Prostate gland (tissue), 2 donors: ENCODE results near the gene NRXN2. TPM values are rescaled to one million over a fixed set of nuclear protein-coding genes. Genes with fewer than 3 reads are reported as not detected.
"Not testable (repeated sequence)": the region's sequence is repeated elsewhere in the genome, so short reads cannot be mapped to it uniquely, and the experiment has no call there.

Source experiments
- DNase-seq: peaks from one replicate; pipeline ENCODE4 v3.0.0-alpha.2; 2019; ENCODE audit warnings: low spot score
- H3K27ac ChIP-seq, 2 donors: fragments of 200-600 bp; sonication (generic); 2 replicates each; pipeline ENCODE4 v1.5.1; 2017 to 2019
- H3K27me3 ChIP-seq: fragments of 200-600 bp; sonication (generic); replicated peaks from 2 replicates; pipeline ENCODE4 v1.5.1; 2019; ENCODE audit not compliant: insufficient read depth
- H3K36me3 ChIP-seq, 2 donors: fragments of 200-600 bp; sonication (generic); 1 replicate in 1 of 2; 2 replicates in 1 of 2; pipeline versions ENCODE4 v1.5.1 to v1.8.1; 2017 to 2019
- H3K4me1 ChIP-seq: fragments of 200-600 bp; sonication (generic); replicated peaks from 2 replicates; pipeline ENCODE4 v1.5.1; 2019
- H3K4me3 ChIP-seq, 2 donors: fragments of 200-600 bp; sonication (generic); 2 replicates each; pipeline ENCODE4 v1.5.1; 2017 to 2019
- H3K9me3 ChIP-seq: fragments of 200-600 bp; sonication (generic); 2 replicates; pipeline ENCODE4 v1.5.1; 2017
- POLR2A ChIP-seq: fragments of 450-650 bp; IDR thresholded peaks from one replicate; pipeline ENCODE4 v1.6.1; 2016; ENCODE audit warnings: antibody characterized with exemption, mild to moderate bottlenecking
- POLR2AphosphoS5 ChIP-seq: sonication (generic); formaldehyde crosslinking; IDR thresholded peaks from one replicate; pipeline ENCODE4 v1.6.1; 2017; ENCODE audit warnings: antibody characterized with exemption
- WGBS: methylation state at CpG from one replicate; pipeline ENCODE4 v1.1.5; 2018; 5-methylcytosine and 5-hydroxymethylcytosine counted together
- intact Hi-C: fragments of 100-400 bp; cut with DNase I; formaldehyde crosslinking; loops from one replicate; pipeline ENCODE4 v1.14.2; 2022
- total RNA-seq, 2 donors: library from RNA; depleted of rRNA; stranded (reverse); fragments of >200 nt; gene quantifications; one replicate each; pipeline ENCODE4 v1.1.0, GENCODE V29; 2016
- TF ChIP-seq, protein P1 (sequence below), 4 experiments: fragments of 200-600 bp in 2 of 4; fragments of 450-650 bp in 2 of 4; sonication (generic) in 2 of 4; IDR thresholded peaks; 1 replicate in 3 of 4; 2 replicates in 1 of 4; pipeline ENCODE4 v1.5.1; 2016 to 2019; ENCODE audit warnings: antibody characterized with exemption in 4 of 4, mild to moderate bottlenecking in 2 of 4, moderate library complexity in 2 of 4

NRXN2 gene
- total RNA-seq, 2 donors from 2014 or later: 0.46 to 26.8 TPM

DNA sequence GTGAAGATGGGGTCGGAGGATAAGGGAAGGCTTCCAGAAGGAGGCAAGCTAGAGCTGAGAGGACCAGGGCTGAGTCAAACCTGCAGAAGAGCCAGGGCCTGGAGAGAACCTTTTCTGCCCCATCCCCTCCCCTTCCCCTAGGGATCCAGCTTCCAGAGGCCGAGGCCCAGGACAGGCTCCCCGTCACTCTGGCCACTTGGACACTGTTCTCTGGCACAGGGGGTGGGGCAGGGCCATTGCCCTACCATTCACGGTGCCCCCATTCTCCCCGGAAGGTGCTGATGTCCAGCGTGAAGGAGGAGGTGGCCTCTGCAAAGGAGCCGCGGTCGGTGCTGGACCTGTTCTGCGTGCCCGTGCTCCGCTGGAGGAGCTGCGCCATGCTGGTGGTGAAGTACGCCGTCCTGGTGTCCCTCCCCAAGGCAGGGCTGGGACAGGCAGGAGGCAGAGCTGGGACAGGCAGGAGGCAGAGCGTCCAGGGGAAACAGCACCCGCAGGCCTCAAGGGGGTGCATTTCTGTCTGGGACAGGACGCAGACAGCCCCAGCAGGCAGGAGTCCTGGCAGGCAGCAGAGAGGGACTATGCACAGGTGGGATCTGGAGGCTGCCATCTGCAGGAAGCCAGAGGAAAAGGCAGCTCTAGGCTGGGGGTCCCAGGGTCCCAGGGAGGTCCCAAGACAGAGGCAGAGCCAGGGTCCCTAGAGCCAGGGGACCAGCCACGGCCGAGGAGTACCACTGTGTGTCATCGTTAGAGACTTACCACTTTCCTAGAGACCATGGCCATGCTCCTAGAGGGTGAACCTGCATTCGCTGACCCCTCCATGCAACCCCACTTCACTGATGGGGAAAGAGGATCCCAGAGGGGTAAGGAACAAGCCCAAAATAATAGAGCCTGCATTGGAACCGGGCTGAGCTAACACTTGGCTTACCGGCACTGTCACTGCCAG, 157.8 kb downstream of the NRXN2 start:
- 87% methylated on average over 24 of the region's 24 CpGs for WGBS
- no peak overlapping the region for H3K27ac ChIP-seq
- DNase-seq: no peak
- TF ChIP-seq, protein P1, sequence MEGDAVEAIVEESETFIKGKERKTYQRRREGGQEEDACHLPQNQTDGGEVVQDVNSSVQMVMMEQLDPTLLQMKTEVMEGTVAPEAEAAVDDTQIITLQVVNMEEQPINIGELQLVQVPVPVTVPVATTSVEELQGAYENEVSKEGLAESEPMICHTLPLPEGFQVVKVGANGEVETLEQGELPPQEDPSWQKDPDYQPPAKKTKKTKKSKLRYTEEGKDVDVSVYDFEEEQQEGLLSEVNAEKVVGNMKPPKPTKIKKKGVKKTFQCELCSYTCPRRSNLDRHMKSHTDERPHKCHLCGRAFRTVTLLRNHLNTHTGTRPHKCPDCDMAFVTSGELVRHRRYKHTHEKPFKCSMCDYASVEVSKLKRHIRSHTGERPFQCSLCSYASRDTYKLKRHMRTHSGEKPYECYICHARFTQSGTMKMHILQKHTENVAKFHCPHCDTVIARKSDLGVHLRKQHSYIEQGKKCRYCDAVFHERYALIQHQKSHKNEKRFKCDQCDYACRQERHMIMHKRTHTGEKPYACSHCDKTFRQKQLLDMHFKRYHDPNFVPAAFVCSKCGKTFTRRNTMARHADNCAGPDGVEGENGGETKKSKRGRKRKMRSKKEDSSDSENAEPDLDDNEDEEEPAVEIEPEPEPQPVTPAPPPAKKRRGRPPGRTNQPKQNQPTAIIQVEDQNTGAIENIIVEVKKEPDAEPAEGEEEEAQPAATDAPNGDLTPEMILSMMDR (IDR thresholded peaks at IDR 0.05): no peak
- TF ChIP-seq POLR2A (no peak), POLR2AphosphoS5 (no peak)
- no peaks in the 10 kb centered on the region for H3K4me1 ChIP-seq
- intact Hi-C loops: no loop called here
- H3K27me3 ChIP-seq: no peaks in the 10 kb centered on the region
- no peak overlapping the region for H3K4me3 ChIP-seq
- H3K36me3 ChIP-seq: no peaks in the 10 kb centered on the region
- no peaks in the 10 kb centered on the region for H3K9me3 ChIP-seq

DNA sequence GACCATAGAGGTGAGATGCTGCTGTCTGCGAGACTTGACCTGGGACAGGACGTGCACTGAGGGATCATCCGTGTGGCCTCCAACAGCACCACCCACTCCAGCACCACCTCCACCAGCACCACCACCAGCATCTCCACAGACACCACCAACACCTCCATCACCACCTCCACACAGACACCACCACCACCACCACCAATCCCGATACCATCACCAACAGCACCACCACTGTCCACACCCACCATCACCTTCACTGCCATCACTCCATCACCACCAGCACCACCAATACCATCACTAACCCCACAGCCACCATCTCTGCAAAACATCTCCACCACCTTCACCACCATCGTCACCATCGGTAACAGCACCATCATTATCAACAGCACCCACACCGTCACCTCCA, 158.6 kb downstream of the NRXN2 start:
- no peak overlapping the region for H3K27ac ChIP-seq
- intact Hi-C loops: no loop called here
- no peaks in the 10 kb centered on the region for H3K4me1 ChIP-seq
- no peaks in the 10 kb centered on the region for H3K9me3 ChIP-seq
- DNase-seq: no peak
- H3K4me3 ChIP-seq: no peak overlapping the region
- no peaks in the 10 kb centered on the region for H3K27me3 ChIP-seq
- TF ChIP-seq, protein P1 (IDR thresholded peaks at IDR 0.05): no peak
- no peak for TF ChIP-seq POLR2A
- TF ChIP-seq POLR2AphosphoS5: no peak
- WGBS: 98% methylated on average over 7 of the region's 7 CpGs
- H3K36me3 ChIP-seq: no peaks in the 10 kb centered on the region

DNA sequence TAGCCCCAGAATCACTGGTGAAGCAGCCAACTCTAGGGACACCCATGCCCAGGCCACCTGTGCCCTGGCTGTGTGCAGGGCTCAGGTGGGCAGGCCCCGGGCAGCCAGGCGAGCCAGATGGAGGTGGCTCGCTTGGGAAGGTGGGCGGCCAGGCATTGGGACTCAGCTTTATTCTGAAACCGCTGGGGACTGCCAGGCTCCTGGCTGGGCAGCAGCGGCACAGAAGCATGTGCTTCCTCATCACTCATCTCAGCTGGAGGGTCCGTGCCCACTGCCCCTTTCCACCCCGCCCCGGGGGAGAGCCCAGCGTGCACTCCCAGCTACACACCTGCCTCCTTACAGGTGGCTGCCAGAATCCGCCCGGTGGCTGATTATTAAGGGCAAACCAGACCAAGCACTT, 159.0 kb downstream of the NRXN2 start:
- no peak for DNase-seq

DNA sequence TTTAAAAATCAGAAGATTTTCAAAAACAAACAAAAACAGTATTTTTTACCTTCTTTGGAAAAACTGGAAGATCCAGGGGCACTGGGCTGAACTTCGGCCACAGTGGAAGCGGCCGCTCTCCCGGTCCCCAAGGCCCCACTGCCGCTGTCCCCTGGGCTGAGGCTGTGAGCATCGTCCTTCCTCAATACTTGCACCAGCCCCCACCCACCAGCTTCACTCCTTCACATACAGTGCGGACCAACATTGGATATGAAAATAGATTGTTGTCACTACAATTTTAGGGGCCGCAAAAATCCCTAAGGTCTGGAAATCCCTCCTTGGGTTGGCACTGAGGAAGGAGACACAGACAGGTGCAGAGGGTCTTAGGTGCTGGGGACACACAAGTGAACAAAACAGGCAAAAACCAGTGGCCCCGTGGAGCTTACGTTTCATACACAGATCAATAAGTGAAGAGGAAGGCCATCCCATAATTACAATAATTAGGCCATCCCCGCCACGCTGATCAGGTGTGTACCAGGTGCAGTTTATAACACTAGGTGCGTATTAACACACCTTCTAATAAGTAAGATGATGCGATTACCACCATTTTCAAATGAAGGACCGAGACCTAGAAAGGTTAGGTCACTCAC, 160.2 kb downstream of the NRXN2 start:
- no peak overlapping the region for H3K27ac ChIP-seq
- no peaks in the 10 kb centered on the region for H3K9me3 ChIP-seq
- intact Hi-C loops: no loop called here
- no peaks in the 10 kb centered on the region for H3K27me3 ChIP-seq
- DNase-seq: no peak
- WGBS: 96% methylated on average over 15 of the region's 15 CpGs
- no peaks in the 10 kb centered on the region for H3K36me3 ChIP-seq
- H3K4me1 ChIP-seq: no peaks in the 10 kb centered on the region
- TF ChIP-seq POLR2A: no peak
- H3K4me3 ChIP-seq: no peak overlapping the region

More for the DNA sequence above, 159.0 kb downstream of the NRXN2 start:
- Histone ChIP-seq H3K4me1 (no peaks in the 10 kb centered on the region), H3K27me3 (no peaks in the 10 kb centered on the region), H3K4me3 (no peak overlapping the region), H3K27ac (no peak overlapping the region), H3K36me3 (no peaks in the 10 kb centered on the region), H3K9me3 (no peaks in the 10 kb centered on the region)
- TF ChIP-seq, protein P1 (IDR thresholded peaks at IDR 0.05): no peak
- 90% methylated on average over 12 of the region's 12 CpGs for WGBS
- intact Hi-C loops: no loop called here

DNA sequence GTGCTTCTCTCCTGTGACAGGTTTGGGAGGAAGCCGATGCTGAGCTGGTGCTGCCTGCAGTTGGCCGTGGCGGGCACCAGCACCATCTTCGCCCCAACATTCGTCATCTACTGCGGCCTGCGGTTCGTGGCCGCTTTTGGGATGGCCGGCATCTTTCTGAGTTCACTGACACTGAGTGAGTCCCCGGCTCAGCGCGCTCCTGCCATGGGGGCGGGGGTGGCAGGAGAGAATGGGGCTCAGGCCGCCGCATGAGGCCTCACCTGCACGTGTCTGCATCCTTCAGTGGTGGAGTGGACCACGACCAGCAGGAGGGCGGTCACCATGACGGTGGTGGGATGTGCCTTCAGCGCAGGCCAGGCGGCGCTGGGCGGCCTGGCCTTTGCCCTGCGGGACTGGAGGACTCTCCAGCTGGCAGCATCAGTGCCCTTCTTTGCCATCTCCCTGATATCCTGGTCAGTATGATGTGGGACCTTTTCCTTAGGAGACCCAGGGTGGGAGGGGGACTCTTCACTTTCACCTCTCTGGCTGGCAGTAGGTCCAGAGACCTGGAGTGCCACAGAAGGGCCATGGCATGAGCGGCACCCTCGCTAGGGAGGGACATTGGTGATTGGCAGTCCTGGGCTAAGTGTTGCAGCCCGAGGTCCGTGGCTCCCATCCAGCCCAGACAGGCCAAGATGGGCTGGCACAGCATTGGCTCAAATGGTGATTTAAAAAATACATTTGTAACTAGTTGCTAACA, 160.8 kb downstream of the NRXN2 start:
- DNase-seq: no peak
- Histone ChIP-seq H3K9me3 (no peaks in the 10 kb centered on the region), H3K4me3 (no peak overlapping the region), H3K4me1 (no peaks in the 10 kb centered on the region), H3K27ac (no peak overlapping the region), H3K36me3 (no peaks in the 10 kb centered on the region), H3K27me3 (no peaks in the 10 kb centered on the region)
- 94% methylated on average over 29 of the region's 29 CpGs for WGBS
- intact Hi-C loops: no loop called here
- TF ChIP-seq, protein P1 (IDR thresholded peaks at IDR 0.05): no peak
- TF ChIP-seq POLR2AphosphoS5: no peak
- TF ChIP-seq POLR2A: no peak

DNA sequence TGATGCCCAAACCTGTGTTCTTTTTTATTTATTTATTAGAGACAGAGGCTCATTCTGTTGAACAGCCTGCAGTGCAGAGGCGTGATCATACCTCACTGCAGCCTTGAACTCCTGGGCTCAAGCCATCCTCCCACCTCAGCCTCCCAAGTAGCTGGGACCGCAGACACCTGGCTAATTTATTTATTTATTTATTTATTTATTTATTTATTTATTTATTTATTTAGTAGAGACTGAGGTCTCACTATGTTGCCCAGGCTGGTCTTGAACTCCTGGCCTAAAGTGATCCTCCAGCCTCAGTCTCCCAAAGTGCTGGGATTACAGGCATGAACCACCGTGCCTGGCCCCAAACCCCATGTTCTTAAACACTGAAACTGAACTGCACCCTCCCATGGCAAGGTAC, 161.6 kb downstream of the NRXN2 start:
- H3K4me1 ChIP-seq, H3K27ac ChIP-seq, intact Hi-C loops, H3K27me3 ChIP-seq, H3K4me3 ChIP-seq, DNase-seq, H3K36me3 ChIP-seq, H3K9me3 ChIP-seq: not testable (repeated sequence)
- WGBS: 82% methylated on average over 3 of the region's 3 CpGs
